Stimulated activated CD8-positive, alpha-beta memory T cell treated with anti-CD3 and anti-CD28 coated beads, Interleukin-2, amount 100 ng/mL, for 1 hour (primary cell): Measurements from ENCODE around the gene SKOR2.

Experiments
- DNase-seq, 2 donors: peaks; one replicate each; pipeline ENCODE4 v3.0.0-alpha.2; 2020; ENCODE audit warnings: low read depth in 2 of 2

SKOR2 gene

GRCh38 chr18:47260120-47260923 lies 8.9 kb upstream of the SKOR2 start:
- no peak for DNase-seq

DNA sequence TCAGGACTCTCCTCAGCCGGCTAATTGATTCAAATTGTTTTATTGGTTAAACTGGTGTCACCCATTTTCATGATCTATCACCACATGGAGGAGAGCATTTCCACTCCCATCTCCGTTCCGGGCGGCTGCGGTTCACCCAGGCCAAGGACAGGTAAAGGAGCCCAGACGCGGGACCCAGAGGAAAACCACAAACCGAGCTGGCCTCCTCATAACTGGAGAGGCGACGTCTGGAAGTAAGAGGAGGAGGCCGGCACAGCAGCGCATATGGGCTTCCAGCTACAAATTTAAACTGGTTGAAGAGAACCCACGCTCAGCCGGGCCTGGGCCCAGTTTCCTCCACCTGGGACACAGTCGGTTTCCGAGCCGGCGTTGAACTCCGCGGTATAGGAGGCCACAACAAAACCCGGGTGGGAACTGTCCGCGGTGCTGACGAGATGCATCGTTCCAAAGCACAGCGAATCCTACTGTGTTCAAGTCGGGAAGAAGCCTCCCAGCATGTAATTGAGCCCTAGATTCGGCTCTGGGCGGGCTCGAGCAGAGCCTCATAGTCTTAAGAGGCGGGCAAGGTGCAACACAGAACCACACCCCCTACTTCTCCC lies 3.0 kb upstream of the SKOR2 start:
- DNase-seq: no peak

DNA sequence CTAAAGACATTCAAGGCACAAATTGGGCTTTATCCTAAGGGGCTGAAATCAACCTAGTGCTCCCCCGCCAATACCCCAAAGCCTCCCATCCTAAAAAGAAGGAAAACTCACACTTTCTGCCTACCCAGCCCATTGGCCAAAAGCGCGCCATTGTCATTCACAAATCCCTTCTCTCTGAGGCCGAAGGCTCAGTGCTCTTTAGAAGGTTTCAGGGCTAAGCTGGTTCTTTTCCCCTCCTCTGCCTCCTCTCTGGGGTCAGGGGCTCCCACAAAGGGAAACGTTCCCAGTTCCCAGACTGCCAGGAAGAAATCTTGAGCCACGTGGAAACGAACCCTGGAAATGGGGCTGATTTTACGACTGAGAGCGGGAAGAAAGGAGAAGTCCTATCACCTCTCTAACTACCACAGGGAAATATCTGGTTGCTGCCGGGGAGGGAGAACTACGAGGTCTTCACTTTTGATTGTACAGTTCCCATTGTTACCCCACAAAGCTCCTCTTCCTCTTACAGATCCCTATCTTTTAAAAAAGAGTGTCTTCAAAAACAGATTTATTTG lies 1.7 kb upstream of the SKOR2 start:
- DNase-seq: no peak

DNA sequence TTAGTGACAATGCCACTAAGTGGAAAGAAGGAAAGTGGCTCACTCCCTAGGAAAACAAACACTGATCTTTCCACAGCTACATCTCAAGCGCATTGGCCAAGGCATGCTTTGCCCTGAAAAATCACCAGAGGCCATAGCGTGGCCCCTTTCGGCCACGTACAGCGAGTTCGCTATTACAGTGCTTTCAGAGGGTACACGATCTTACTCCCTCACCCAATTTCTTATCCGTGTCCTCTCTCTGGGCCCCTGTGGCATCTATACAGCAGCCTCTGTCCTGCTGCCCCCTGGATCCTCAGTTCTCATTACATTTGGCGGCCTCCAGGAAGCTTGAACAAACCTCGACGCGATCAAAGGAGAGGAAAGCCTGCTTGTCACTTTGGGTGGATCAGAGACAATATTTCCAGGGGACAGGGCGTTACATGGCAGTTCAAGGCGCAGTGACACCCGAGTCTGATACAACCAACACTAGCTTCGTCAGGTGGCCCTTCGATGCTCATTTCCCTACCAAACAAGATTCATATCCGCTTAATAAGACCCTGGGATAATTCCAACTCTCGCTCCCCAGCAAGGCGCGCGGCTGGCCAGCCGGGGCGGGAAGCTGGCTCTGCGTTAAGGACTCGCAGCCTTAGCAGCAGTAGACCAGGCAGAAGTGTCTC lies 941 bp downstream of the SKOR2 start:
- no peak for DNase-seq

- no peak for DNase-seq
Measured at GRCh38 chr18:47249314-47249981, 2.0 kb downstream of the SKOR2 start.

GRCh38 chr18:47248604-47249313 lies 2.7 kb downstream of the SKOR2 start:
- no peak for DNase-seq

GRCh38 chr18:47248115-47248603 lies 3.3 kb downstream of the SKOR2 start:
- no peak for DNase-seq

DNA sequence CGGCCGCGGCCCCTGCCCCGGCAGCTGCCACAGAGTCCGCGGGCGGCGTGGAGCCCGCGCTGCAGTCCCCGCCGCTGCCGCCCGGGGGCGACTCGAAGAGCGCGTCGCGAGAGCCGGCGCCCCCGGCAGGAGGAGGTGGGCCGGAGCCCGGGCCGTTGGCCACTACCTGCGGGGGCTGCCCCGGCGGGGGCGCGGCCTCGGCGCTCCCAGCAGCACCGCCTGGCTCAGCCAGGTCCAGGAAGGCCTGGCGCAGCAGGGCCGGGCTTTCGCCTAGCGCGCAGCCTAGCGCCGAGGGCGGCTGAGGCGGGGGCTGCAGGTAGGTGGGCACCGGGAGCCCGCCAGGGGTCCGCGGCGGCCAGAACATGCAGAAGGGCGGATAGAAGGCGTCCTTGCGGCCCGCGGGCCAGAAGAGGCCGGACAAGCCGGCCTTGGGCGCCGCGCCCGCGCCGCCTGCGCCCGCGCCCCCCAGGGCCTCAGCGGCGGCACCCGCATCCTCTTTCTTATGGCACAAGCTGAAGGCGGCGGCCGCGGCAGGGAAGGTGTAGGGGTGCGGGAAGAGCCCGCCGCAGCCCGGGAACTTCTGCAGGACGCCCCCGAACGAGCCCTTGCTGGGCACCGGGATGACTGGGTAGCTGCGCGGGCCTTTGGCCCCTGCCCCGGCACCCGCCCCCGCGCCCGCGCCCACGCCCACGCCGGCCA lies 3.9 kb downstream of the SKOR2 start:
- no peak for DNase-seq

DNA sequence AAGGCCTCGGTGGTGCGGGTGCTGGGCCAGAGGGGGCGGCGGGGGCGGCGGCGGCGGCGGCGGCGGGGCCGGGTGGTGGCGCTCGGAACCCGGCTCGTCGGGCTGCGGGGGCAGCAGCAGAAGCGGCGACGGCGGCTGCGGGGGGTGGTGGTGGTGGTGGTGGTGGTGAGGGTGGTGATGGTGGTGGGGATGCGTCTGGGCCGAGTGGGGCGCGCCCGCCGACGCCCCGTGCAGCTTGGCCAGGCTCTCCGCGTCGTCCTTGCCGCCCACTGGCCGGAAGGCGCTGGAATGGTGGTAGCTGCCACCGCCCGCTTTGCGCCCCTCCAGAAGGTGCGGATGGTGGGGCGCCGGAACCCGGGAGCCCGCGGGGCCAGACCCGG lies 4.4 kb downstream of the SKOR2 start:
- no peak for DNase-seq

DNA sequence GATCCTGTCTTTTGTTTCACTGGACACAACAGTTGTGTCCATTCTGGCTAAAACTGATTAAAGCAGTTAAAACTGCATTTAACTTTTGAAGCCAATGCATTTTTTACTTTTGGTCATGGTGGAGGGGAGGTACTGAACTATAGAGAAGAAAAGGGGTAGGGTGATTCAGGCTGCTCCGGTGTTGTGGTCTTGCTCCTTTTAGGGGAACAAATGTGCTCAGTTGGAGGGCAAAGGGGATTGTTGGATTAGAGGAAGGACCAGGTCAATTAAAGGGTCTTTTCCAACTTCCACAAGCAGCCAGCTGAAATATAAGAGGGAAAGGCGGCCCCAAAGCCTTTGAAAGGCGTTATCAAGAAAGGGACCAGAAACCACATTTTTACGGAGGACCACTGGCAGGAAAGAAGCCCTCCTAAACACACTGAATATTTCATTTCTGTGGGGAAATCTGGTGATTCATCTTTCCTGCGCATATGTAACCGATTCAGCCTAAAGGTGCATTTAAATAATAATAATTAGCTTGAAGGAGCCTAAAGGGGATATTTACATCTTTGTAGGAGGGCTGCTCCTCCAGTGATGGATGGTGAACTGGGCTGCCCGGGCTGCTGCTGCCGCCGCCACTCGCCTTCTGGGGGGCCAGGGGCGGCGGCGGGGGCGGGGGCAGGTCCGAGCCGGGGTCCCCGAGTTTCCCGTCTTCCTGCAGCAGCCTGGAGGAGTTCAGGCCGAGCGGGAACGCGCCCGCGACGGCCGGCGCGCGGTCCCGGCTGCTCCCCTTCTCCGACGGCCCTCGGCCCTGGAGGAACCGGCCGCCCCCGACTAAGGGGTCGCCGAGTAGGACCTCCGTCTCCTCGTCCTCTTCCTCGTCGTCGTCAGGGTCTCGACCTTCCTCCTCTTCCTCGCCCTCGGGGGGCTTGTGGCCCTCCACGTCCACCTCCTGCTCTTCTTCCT lies 5.2 kb downstream of the SKOR2 start:
- DNase-seq: no peak

DNA sequence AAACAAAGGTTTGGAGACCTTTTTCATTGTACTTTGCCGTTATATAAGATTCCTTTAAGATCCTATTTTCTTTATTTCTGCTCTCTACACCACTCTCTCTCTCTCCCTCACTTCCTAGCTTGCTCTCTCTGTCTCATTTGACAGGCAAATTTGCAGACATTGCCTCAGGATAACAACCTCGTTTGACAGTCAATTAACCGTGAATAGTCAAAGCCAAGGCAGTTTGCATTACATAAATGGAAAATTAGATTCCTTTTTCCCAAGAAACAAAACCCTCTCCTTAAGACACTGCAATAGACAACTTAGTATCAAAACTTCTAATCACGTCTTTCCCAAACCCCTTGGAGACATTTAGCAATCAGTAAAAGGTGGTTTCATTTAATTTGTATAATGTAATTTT lies 7.4 kb downstream of the SKOR2 start:
- DNase-seq: no peak

GRCh38 chr18:47235096-47235495 lies 16.4 kb downstream of the SKOR2 start:
- DNase-seq: no peak

GRCh38 chr18:47226660-47227059 lies 24.8 kb downstream of the SKOR2 start:
- no peak for DNase-seq

- no peak for DNase-seq
Measured at GRCh38 chr18:47215554-47216138, 35.8 kb downstream of the SKOR2 start.

GRCh38 chr18:47209171-47209570 lies 42.3 kb downstream of the SKOR2 start:
- DNase-seq: no peak

DNA sequence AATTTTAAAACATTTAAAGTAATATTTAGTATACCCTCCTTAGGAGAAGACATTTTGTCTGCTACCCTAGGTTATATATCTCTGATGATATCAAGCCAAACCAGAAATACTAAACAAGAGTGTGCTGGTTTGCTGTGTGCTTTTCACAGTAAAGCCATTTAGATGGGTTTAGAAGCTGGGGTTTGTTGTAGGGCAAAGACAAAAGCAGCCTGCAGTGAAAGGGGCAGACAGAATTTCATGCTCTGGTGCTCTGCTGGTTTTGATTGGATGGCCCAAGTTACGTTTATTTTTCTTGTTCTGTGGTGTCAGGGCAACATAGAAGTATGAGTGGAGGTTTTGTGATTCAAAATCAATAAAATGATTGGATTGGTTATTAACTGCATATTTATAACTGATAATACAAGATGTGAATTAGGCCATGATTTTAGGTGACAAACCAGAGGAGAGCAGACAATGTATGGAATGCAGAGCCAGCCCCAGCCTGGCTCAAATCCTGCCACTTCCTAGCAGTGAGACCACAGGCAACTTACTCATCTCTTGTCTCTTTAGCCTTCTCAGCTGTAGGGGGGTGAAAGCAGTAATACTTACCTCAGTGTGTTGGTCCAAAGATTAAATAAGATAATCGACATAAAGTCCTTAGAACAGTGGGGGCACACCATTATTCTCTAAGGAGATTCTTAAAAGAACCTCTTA lies 44.4 kb downstream of the SKOR2 start:
- no peak for DNase-seq

DNA sequence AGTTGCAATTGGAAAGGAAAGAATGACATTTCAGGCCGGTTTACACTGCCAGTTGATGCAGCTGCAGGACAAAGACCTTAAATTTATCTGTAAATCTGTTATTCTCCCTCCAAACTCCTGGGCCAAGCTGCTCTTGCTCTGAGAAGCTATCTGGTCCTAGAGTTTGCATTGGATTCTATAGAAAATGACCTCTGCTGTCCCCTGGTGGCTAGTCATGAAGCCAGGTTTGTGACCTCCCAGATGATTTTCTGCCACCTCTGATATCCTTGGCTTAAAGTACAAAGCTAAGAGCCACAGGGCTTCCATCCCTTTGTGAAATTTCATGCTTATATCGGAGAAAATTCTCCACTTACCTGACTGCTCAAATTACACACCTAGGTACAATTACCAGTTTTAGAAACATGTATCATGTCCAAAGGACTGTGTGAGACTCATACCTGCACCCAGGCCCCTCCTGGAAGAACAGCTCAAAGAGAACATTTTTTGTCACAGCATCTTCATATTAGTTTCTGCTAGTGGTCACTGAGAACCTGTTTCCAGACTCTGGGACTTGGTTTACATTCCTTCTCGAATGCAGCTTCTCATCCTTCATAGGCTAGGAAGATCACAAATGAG lies 46.4 kb downstream of the SKOR2 start:
- no peak for DNase-seq
